ENCODE measurements around the gene STN1. TPM values are rescaled to one million over a fixed set of nuclear protein-coding genes. Genes with fewer than 3 reads are reported as not detected.

STN1 gene
- total and polyA plus RNA-seq, 2 of the 8 experiments (the other 6 are each of a cell fraction or from before 2014, with no cell fraction given) = 10.1 to 12.4 TPM

DNA sequence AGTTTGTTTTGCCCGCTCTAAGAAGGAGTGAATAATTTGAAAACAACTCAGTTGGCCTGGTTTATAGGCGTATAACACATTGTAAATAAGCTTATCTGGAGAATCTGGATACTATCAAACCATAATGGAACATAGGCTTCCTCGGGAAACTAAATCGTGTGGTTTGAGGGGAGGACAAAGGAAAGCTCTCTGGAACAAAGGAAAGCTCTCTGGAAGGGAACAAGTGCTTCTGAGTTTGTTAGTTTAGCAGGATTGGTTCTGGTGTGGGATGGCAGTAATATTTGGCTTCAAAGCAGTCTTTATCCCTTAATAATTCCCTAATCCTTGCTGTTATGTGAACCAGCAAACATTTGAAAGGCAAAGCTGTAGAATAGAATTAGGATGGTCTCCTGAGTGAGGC, 34.0 kb upstream of the STN1 start:
- no peaks in the 10 kb centered on the region for H3K27me3 ChIP-seq (replicated peaks in 1 of 4; ENCODE audit: control insufficient read depth in 3 of 4, extremely low read depth in 1 of 4, insufficient read depth in 3 of 4, low read length in 3 of 4)
- no peak overlapping the region for H2BK12ac ChIP-seq (ENCODE audit: low read depth, low read length)
- H3K4me2 ChIP-seq (ENCODE audit: insufficient read depth in 1 of 2, low read depth in 2 of 2, low read length in 2 of 2) = no peak overlapping the region
- H2BK5ac ChIP-seq (ENCODE audit: low read depth, low read length) = no peak overlapping the region
- no peaks in the 10 kb centered on the region for H3K4me1 ChIP-seq (replicated peaks in 1 of 4; ENCODE audit: control insufficient read depth in 3 of 4, insufficient read depth in 4 of 4, low read length in 3 of 4)
- H4K91ac ChIP-seq (replicated peaks; ENCODE audit: insufficient read length, low read length) = no peak overlapping the region
- no peak overlapping the region for H4K5ac ChIP-seq (ENCODE audit: insufficient read length, low read depth, low read length)
- no peaks in the 10 kb centered on the region for H3K79me1 ChIP-seq (ENCODE audit: low read depth, low read length)
- no peak overlapping the region for H3K27ac ChIP-seq (ENCODE audit: low read depth, low read length)
- H3K4me3 ChIP-seq (ENCODE audit: extremely low read depth in 1 of 4, insufficient read depth in 2 of 4, low read depth in 3 of 4, low read length in 4 of 4) = no peak overlapping the region
- H3K23me2 ChIP-seq (ENCODE audit: low read depth, low read length) = no peaks in the 10 kb centered on the region
- FAIRE-seq = no peak
- no peak overlapping the region for H2BK20ac ChIP-seq (ENCODE audit: low read length)
- no peaks in the 10 kb centered on the region for H3K36me3 ChIP-seq (ENCODE audit: control insufficient read depth in 2 of 4, insufficient read depth in 4 of 4, low read length in 3 of 4)
- no peaks in the 10 kb centered on the region for H4K20me1 ChIP-seq (replicated peaks in 1 of 2; ENCODE audit: control insufficient read depth in 1 of 2, insufficient read depth in 2 of 2, low read length in 2 of 2)
- no peak overlapping the region for H2BK120ac ChIP-seq (replicated peaks; ENCODE audit: low read depth, low read length)
- no peak for DNase-seq (ENCODE audit: low read depth in 1 of 2, low spot score in 2 of 2)
- no peak overlapping the region for H2BK15ac ChIP-seq (ENCODE audit: low read length)
- no peak overlapping the region for H4K8ac ChIP-seq (ENCODE audit: extremely low read depth, insufficient read depth, low read length)
- H3K56ac ChIP-seq (replicated peaks; ENCODE audit: insufficient read length, low read depth, low read length) = no peak overlapping the region
- H3K4ac ChIP-seq (replicated peaks; ENCODE audit: insufficient read length, low read depth, low read length) = no peak overlapping the region
- ChIA-PET POLR2A (ENCODE audit: partially characterized antibody) (no interaction called here), CTCF (ENCODE audit: partially characterized antibody) (interaction anchor here (0.9 to 1.6 kb wide), 6 partner anchors 10 to 93 kb away, joined by 3 to 4 read pairs (median 3); no protein-coding TSS in a partner anchor)
- H3K14ac ChIP-seq (ENCODE audit: insufficient read length) = no peak overlapping the region
- H2AK5ac ChIP-seq (ENCODE audit: low read depth, low read length) = no peak overlapping the region
- no peak overlapping the region for H3K9ac ChIP-seq (replicated peaks in 1 of 4; ENCODE audit: extremely low read depth in 1 of 4, low read depth in 3 of 4, low read length in 3 of 4)
- no peak overlapping the region for H3K23ac ChIP-seq (ENCODE audit: insufficient read length)
- WGBS, 2 experiments (ENCODE audit: extremely low coverage in 1 of 2, insufficient coverage in 1 of 2, insufficient read length in 1 of 2, insufficient replicate concordance in 2 of 2, low coverage in 1 of 2, low lambda C conversion rate in 2 of 2, missing lambda C conversion rate in 1 of 2) = 82% methylated on average over 4 of the region's 4 CpGs; no CpG with 5 or more reads in 1 of the 2 experiments
- no peaks in the 10 kb centered on the region for H3K79me2 ChIP-seq (ENCODE audit: control insufficient read depth in 1 of 2, insufficient read depth in 2 of 2, low read length in 2 of 2)
- H2AFZ ChIP-seq (ENCODE audit: low read length) = no peak overlapping the region
- no peak overlapping the region for H3K18ac ChIP-seq (ENCODE audit: extremely low read depth, low read length)
- H3K9me3 ChIP-seq (ENCODE audit: insufficient read depth in 2 of 2, low read depth in 1 of 2, low read length in 1 of 2) = no peaks in the 10 kb centered on the region
- TF ChIP-seq SP1 (IDR thresholded peaks at IDR 0.05; ENCODE audit: low read depth, low read length) (no peak), EP300 (IDR thresholded peaks at IDR 0.05; ENCODE audit: borderline replicate concordance in 1 of 2, low read depth in 2 of 2, low read length in 2 of 2) (no peak), JUN (IDR thresholded peaks at IDR 0.05; ENCODE audit: low read depth, low read length) (no peak), SP4 (IDR thresholded peaks at IDR 0.05; ENCODE audit: low read length) (no peak), CEBPB (IDR thresholded peaks at IDR 0.05; ENCODE audit: low read depth, low read length) (no peak), EZH2 (IDR thresholded peaks at IDR 0.05; ENCODE audit: low read depth, low read length, severe bottlenecking) (no peak), POLR2AphosphoS5 (IDR thresholded peaks at IDR 0.05; ENCODE audit: low read depth, low read length) (no peak), FOSL1 (IDR thresholded peaks at IDR 0.05; ENCODE audit: insufficient read depth, low read depth, low read length) (no peak)
- TF ChIP-seq, protein P1, sequence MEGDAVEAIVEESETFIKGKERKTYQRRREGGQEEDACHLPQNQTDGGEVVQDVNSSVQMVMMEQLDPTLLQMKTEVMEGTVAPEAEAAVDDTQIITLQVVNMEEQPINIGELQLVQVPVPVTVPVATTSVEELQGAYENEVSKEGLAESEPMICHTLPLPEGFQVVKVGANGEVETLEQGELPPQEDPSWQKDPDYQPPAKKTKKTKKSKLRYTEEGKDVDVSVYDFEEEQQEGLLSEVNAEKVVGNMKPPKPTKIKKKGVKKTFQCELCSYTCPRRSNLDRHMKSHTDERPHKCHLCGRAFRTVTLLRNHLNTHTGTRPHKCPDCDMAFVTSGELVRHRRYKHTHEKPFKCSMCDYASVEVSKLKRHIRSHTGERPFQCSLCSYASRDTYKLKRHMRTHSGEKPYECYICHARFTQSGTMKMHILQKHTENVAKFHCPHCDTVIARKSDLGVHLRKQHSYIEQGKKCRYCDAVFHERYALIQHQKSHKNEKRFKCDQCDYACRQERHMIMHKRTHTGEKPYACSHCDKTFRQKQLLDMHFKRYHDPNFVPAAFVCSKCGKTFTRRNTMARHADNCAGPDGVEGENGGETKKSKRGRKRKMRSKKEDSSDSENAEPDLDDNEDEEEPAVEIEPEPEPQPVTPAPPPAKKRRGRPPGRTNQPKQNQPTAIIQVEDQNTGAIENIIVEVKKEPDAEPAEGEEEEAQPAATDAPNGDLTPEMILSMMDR (IDR thresholded peaks at IDR 0.05; ENCODE audit: control extremely low read depth in 1 of 3, insufficient read depth in 1 of 3, low read depth in 1 of 3, low read length in 3 of 3) = no peak
- TF ChIP-seq, protein P2, sequence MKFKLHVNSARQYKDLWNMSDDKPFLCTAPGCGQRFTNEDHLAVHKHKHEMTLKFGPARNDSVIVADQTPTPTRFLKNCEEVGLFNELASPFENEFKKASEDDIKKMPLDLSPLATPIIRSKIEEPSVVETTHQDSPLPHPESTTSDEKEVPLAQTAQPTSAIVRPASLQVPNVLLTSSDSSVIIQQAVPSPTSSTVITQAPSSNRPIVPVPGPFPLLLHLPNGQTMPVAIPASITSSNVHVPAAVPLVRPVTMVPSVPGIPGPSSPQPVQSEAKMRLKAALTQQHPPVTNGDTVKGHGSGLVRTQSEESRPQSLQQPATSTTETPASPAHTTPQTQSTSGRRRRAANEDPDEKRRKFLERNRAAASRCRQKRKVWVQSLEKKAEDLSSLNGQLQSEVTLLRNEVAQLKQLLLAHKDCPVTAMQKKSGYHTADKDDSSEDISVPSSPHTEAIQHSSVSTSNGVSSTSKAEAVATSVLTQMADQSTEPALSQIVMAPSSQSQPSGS (IDR thresholded peaks at IDR 0.05; ENCODE audit: low read length) = no peak

Data from H1 (cell line).